H1 (cell line): ENCODE results near the gene TET2. TPM values are rescaled to one million over a fixed set of nuclear protein-coding genes. Genes with fewer than 3 reads are reported as not detected.

Source experiments
- CTCF ChIA-PET: fragments of 300-600 bp; sonication (Branson Sonifier 250); formaldehyde crosslinking; loops from one replicate; lab custom pipeline; 2021; ENCODE audit not compliant: partially characterized antibody; lab: Charles Lee
- POLR2A ChIA-PET: fragments of 300-600 bp; sonication (Branson Sonifier 250); formaldehyde crosslinking; loops from one replicate; lab custom pipeline; 2021; ENCODE audit warnings: inconsistent platforms; ENCODE audit not compliant: partially characterized antibody; lab: Charles Lee
- DNase-seq, 2 experiments: peaks; one replicate each; pipeline versions ENCODE4 v3.0.0 to v3.0.0-alpha.2; 2010 to 2022; ENCODE audit warnings: low spot score in 2 of 2, low read depth in 1 of 2, mixed read lengths in 1 of 2
- FAIRE-seq: peaks from 2 replicates; lab custom pipeline; 2011; peaks lifted over from hg19 to GRCh38; lab: Jason Lieb, UNC
- H2AFZ ChIP-seq: 2 replicates; pipeline ENCODE4 v1.8.1; 2012; ENCODE audit warnings: low read length, inconsistent platforms
- H2AK5ac ChIP-seq: 2 replicates; pipeline ENCODE4 v1.6.1; 2013; ENCODE audit warnings: low read depth, low read length
- H2BK120ac ChIP-seq: replicated peaks from 2 replicates; pipeline ENCODE3; 2013; ENCODE audit warnings: low read depth, low read length, inconsistent platforms
- H2BK12ac ChIP-seq: 2 replicates; pipeline ENCODE4 v1.6.1; 2013; ENCODE audit warnings: low read depth, low read length
- H2BK15ac ChIP-seq: 2 replicates; pipeline ENCODE4 v1.6.1; 2013; ENCODE audit warnings: low read length
- H2BK20ac ChIP-seq: 2 replicates; pipeline ENCODE4 v1.6.1; 2013; ENCODE audit warnings: low read length
- H2BK5ac ChIP-seq: 2 replicates; pipeline ENCODE4 v1.6.1; 2013; ENCODE audit warnings: low read depth, low read length
- H3K14ac ChIP-seq: 2 replicates; pipeline ENCODE4 v1.6.1; 2013; ENCODE audit warnings: inconsistent platforms; ENCODE audit not compliant: insufficient read length
- H3K18ac ChIP-seq: 2 replicates; pipeline ENCODE4 v1.6.1; 2013; ENCODE audit warnings: low read length; ENCODE audit errors: extremely low read depth
- H3K23ac ChIP-seq: 2 replicates; pipeline ENCODE4 v1.6.1; 2013; ENCODE audit warnings: inconsistent platforms; ENCODE audit not compliant: insufficient read length
- H3K23me2 ChIP-seq: 2 replicates; pipeline ENCODE4 v1.6.1; 2013; ENCODE audit warnings: low read depth, low read length
- H3K27ac ChIP-seq: 2 replicates; pipeline ENCODE4 v1.6.1; 2011; ENCODE audit warnings: low read depth, low read length, inconsistent platforms
- H3K27me3 ChIP-seq, 4 experiments: replicated peaks in 1 of 4; 1 replicate in 1 of 4; 2 replicates in 3 of 4; pipeline versions ENCODE4 v1.6.1 to v1.8.1; 2011 to 2013; ENCODE audit warnings: low read length in 3 of 4, mild to moderate bottlenecking in 3 of 4, inconsistent platforms in 2 of 4, mixed read lengths in 2 of 4, moderate library complexity in 1 of 4; ENCODE audit not compliant: control insufficient read depth in 3 of 4, insufficient read depth in 3 of 4; ENCODE audit errors: extremely low read depth in 1 of 4
- H3K36me3 ChIP-seq, 4 experiments: 2 replicates each; pipeline versions ENCODE4 v1.6.1 to v1.8.1; 2011 to 2013; ENCODE audit warnings: mild to moderate bottlenecking in 4 of 4, low read length in 3 of 4, moderate library complexity in 2 of 4, control low read depth in 1 of 4, inconsistent platforms in 1 of 4; ENCODE audit not compliant: insufficient read depth in 4 of 4, control insufficient read depth in 2 of 4
- H3K4ac ChIP-seq: replicated peaks from 2 replicates; pipeline ENCODE3; 2013; ENCODE audit warnings: low read length, low read depth, mixed read lengths, inconsistent platforms; ENCODE audit not compliant: insufficient read length
- H3K4me1 ChIP-seq, 4 experiments: replicated peaks in 1 of 4; 1 replicate in 1 of 4; 2 replicates in 3 of 4; pipeline versions ENCODE4 v1.6.1 to v1.8.1; 2011 to 2013; ENCODE audit warnings: low read length in 3 of 4, inconsistent platforms in 2 of 4, mixed read lengths in 1 of 4; ENCODE audit not compliant: insufficient read depth in 4 of 4, control insufficient read depth in 3 of 4
- H3K4me2 ChIP-seq, 2 experiments: 2 replicates each; pipeline versions ENCODE4 v1.6.1 to v1.8.1; 2011 to 2013; ENCODE audit warnings: low read depth in 2 of 2, low read length in 2 of 2, control low read depth in 1 of 2, inconsistent platforms in 1 of 2, mild to moderate bottlenecking in 1 of 2; ENCODE audit not compliant: insufficient read depth in 1 of 2
- H3K4me3 ChIP-seq, 4 experiments: fragments of 200-600, 300-600 bp in 1 of 4; sonication (generic), shearing (Covaris generic), sonication (Bioruptor Twin) in 1 of 4; 2 replicates each; pipeline versions ENCODE4 v1.5.1 to v1.8.1; 2011 to 2016; ENCODE audit warnings: low read length in 4 of 4, low read depth in 3 of 4, control low read depth in 2 of 4, inconsistent platforms in 2 of 4, mild to moderate bottlenecking in 2 of 4, mixed read lengths in 1 of 4, moderate library complexity in 1 of 4; ENCODE audit not compliant: insufficient read depth in 2 of 4; ENCODE audit errors: extremely low read depth in 1 of 4
- H3K56ac ChIP-seq: replicated peaks from 2 replicates; pipeline ENCODE3; 2013; ENCODE audit warnings: low read depth, mild to moderate bottlenecking, mixed read lengths, low read length, inconsistent platforms; ENCODE audit not compliant: insufficient read length
- H3K79me1 ChIP-seq: 2 replicates; pipeline ENCODE4 v1.6.1; 2013; ENCODE audit warnings: low read depth, low read length, control low read depth
- H3K79me2 ChIP-seq, 2 experiments: 2 replicates each; pipeline versions ENCODE4 v1.6.1 to v1.8.1; 2012 to 2013; ENCODE audit warnings: low read length in 2 of 2, mild to moderate bottlenecking in 2 of 2, inconsistent platforms in 1 of 2; ENCODE audit not compliant: insufficient read depth in 2 of 2, control insufficient read depth in 1 of 2
- H3K9ac ChIP-seq, 4 experiments: replicated peaks in 1 of 4; 1 replicate in 1 of 4; 2 replicates in 3 of 4; pipeline versions ENCODE4 v1.6.1 to v1.8.1; 2011 to 2013; ENCODE audit warnings: low read depth in 3 of 4, low read length in 3 of 4, control low read depth in 2 of 4, mild to moderate bottlenecking in 2 of 4, moderate library complexity in 2 of 4, inconsistent platforms in 1 of 4; ENCODE audit errors: extremely low read depth in 1 of 4
- H3K9me3 ChIP-seq, 2 experiments: 2 replicates each; pipeline versions ENCODE4 v1.6.1 to v1.8.1; 2012 to 2013; ENCODE audit warnings: mild to moderate bottlenecking in 2 of 2, moderate library complexity in 2 of 2, control low read depth in 1 of 2, inconsistent platforms in 1 of 2, low read depth in 1 of 2, low read length in 1 of 2, mixed read lengths in 1 of 2; ENCODE audit not compliant: insufficient read depth in 2 of 2
- H4K20me1 ChIP-seq, 2 experiments: replicated peaks in 1 of 2; 2 replicates each; pipeline versions ENCODE3 to v1.8.1; 2011 to 2013; ENCODE audit warnings: inconsistent platforms in 2 of 2, low read length in 2 of 2, mild to moderate bottlenecking in 1 of 2; ENCODE audit not compliant: insufficient read depth in 2 of 2, control insufficient read depth in 1 of 2
- H4K5ac ChIP-seq: 2 replicates; pipeline ENCODE4 v1.6.1; 2013; ENCODE audit warnings: low read length, low read depth, mixed read lengths, inconsistent platforms; ENCODE audit not compliant: insufficient read length
- H4K8ac ChIP-seq: 2 replicates; pipeline ENCODE4 v1.8.0; 2013; ENCODE audit warnings: mild to moderate bottlenecking, moderate library complexity, low read length, inconsistent platforms; ENCODE audit not compliant: insufficient read depth; ENCODE audit errors: extremely low read depth
- H4K91ac ChIP-seq: replicated peaks from 2 replicates; pipeline ENCODE3; 2013; ENCODE audit warnings: low read length, mixed read lengths, inconsistent platforms; ENCODE audit not compliant: insufficient read length
- BRCA1 ChIP-seq: IDR thresholded peaks from 2 replicates; pipeline ENCODE4 v1.6.1; 2012; ENCODE audit warnings: low read depth, low read length, improper control_type of control experiment
- CREB1 ChIP-seq: IDR thresholded peaks from 2 replicates; pipeline ENCODE4 v1.6.1; 2012; ENCODE audit warnings: inconsistent platforms
- CTBP2 ChIP-seq: IDR thresholded peaks from 2 replicates; pipeline ENCODE4 v1.7.0; 2011; ENCODE audit warnings: borderline replicate concordance, mild to moderate bottlenecking, moderate library complexity, mixed read lengths, low read length; ENCODE audit not compliant: insufficient read depth, insufficient read length
- JUND ChIP-seq: IDR thresholded peaks from 2 replicates; pipeline ENCODE4 v1.6.1; 2011; ENCODE audit warnings: mild to moderate bottlenecking, improper control_type of control experiment, low read length
- POLR2A ChIP-seq, 2 experiments: IDR thresholded peaks; 1 replicate in 1 of 2; 2 replicates in 1 of 2; pipeline ENCODE4 v1.6.1; 2011; ENCODE audit warnings: low read depth in 2 of 2, low read length in 2 of 2, mild to moderate bottlenecking in 2 of 2; ENCODE audit errors: control extremely low read depth in 1 of 2
- POLR2AphosphoS5 ChIP-seq: IDR thresholded peaks from 2 replicates; pipeline ENCODE4 v1.6.1; 2011; ENCODE audit warnings: low read depth, low read length
- SIX5 ChIP-seq: IDR thresholded peaks from 2 replicates; pipeline ENCODE4 v1.6.1; 2011; ENCODE audit warnings: mild to moderate bottlenecking, low read depth, low read length
- SRF ChIP-seq: IDR thresholded peaks from 2 replicates; pipeline ENCODE4 v1.6.1; 2011; ENCODE audit warnings: mild to moderate bottlenecking, low read depth, low read length, moderate library complexity
- SUZ12 ChIP-seq: fragments of 200-600 bp; sonication (generic); IDR thresholded peaks from 2 replicates; pipeline ENCODE4 v1.6.1; 2012; ENCODE audit warnings: mild to moderate bottlenecking, inconsistent platforms, low read length, moderate library complexity, mixed read lengths
- USF2 ChIP-seq: IDR thresholded peaks from 2 replicates; pipeline ENCODE4 v1.6.1; 2011; ENCODE audit warnings: low read length, improper control_type of control experiment
- YY1 ChIP-seq: IDR thresholded peaks from 2 replicates; pipeline ENCODE4 v1.6.1; 2011; ENCODE audit warnings: low read depth, mild to moderate bottlenecking, low read length
- ZNF274 ChIP-seq: IDR thresholded peaks from 2 replicates; pipeline ENCODE4 v1.7.0; 2012; ENCODE audit warnings: low read length, borderline replicate concordance; ENCODE audit errors: extremely low read depth
- WGBS, 2 experiments: shearing (Covaris generic) in 1 of 2; methylation state at CpG; one replicate each; pipeline versions ENCODE4 v1.1.6 to v1.1.7; 2013 to 2015; ENCODE audit warnings: low lambda C conversion rate in 2 of 2, mixed read lengths in 2 of 2, inconsistent platforms in 1 of 2, low coverage in 1 of 2, missing lambda C conversion rate in 1 of 2; ENCODE audit not compliant: insufficient replicate concordance in 2 of 2, insufficient coverage in 1 of 2, insufficient read length in 1 of 2; ENCODE audit errors: extremely low coverage in 1 of 2, missing lambda C conversion rate in 1 of 2; 5-methylcytosine and 5-hydroxymethylcytosine counted together
- polyA plus RNA-seq, 7 experiments: library from polyadenylated mRNA; depleted of rRNA in 3 of 7; stranded (reverse) in 5 of 7; unstranded in 2 of 7; fragments of >200 nt in 5 of 7; fragments of 200-250 nt in 2 of 7; gene quantifications; 1 replicate in 5 of 7; 2 replicates in 1 of 7; 4 replicates in 1 of 7; pipeline versions ENCODE4 v1.2.1 to v1.2.3, GENCODE V29; 2011 to 2013; ENCODE audit warnings: missing spikeins in 2 of 7, mixed read lengths in 2 of 7
- total RNA-seq: library from RNA; stranded (reverse); fragmentation: NEBNext Ultra II Directional; extraction: Animal tissue kit (Norgen Biotek cat#: 25700); gene quantifications from 2 replicates; pipeline ENCODE4 v1.2.1, GENCODE V29; 2021

TET2 gene
- total and polyA plus RNA-seq, 2 of the 8 experiments (the other 6 are each of a cell fraction or from before 2014, with no cell fraction given): 1.0 to 2.6 TPM

GRCh38 chr4:105137121-105137875, 9.4 kb upstream of the TET2 start:
- Histone ChIP-seq H4K8ac (no peak overlapping the region), H2BK5ac (no peak overlapping the region), H3K23ac (no peak overlapping the region), H3K9me3 (no peaks in the 10 kb centered on the region), H2AK5ac (no peak overlapping the region), H2BK12ac (no peak overlapping the region), H3K9ac (no peak overlapping the region), H3K79me1 (no peaks in the 10 kb centered on the region), H2BK120ac (no peak overlapping the region), H3K79me2 (no peaks in the 10 kb centered on the region), H3K4me3 (no peak overlapping the region), H4K91ac (no peak overlapping the region), H3K56ac (no peak overlapping the region), H3K27me3 (peaks cover 0 to 1% (median under 1%) of the 10 kb centered on the region in 4 experiments; a peak in 2 of 7 replicates), H3K14ac (no peak overlapping the region), H3K4me2 (no peak overlapping the region), H4K20me1 (no peaks in the 10 kb centered on the region), H2BK15ac (no peak overlapping the region), H3K18ac (no peak overlapping the region), H3K27ac (no peak overlapping the region), H2BK20ac (no peak overlapping the region), H4K5ac (no peak overlapping the region), H3K4ac (no peak overlapping the region), H3K4me1 (no peaks in the 10 kb centered on the region), H2AFZ (no peak overlapping the region), H3K23me2 (no peaks in the 10 kb centered on the region; the same call in 1 of the 2 replicates), H3K36me3 (no peaks in the 10 kb centered on the region)
- 84% methylated on average over 5 of the region's 5 CpGs; no CpG with 5 or more reads in 1 of the 2 experiments for WGBS, 2 experiments
- TF ChIP-seq SIX5 (no peak), JUND (no peak), ZNF274 (no peak), SRF (no peak), BRCA1 (no peak), CREB1 (no peak), POLR2AphosphoS5 (no peak), YY1 (no peak), POLR2A (IDR thresholded peaks at IDR 0.05; ENCODE audit: control extremely low read depth in 1 of 2, low read depth in 2 of 2, low read length in 2 of 2) (no peak), USF2 (no peak), CTBP2 (no peak), SUZ12 (no peak)
- POLR2A ChIA-PET: no interaction called here
- DNase-seq (no peak), FAIRE-seq (no peak)
- CTCF ChIA-PET: no interaction called here
